Right renal pelvis (tissue), 4 donors: Measurements from ENCODE around the gene HAGHL. TPM values are rescaled to one million over a fixed set of nuclear protein-coding genes. Genes with fewer than 3 reads are reported as not detected.

ENCODE experiments used
- DNase-seq, 4 donors: peaks; one replicate each; pipeline ENCODE4 v3.0.0-alpha.2; 2013; ENCODE audit warnings: low read depth in 4 of 4, low spot score in 3 of 4, missing footprints in 1 of 4
- polyA plus RNA-seq, 4 donors: library from polyadenylated mRNA; unstranded; fragments of 120-200 nt; gene quantifications; one replicate each; pipeline ENCODE4 v1.2.1, GENCODE V29; 2013; ENCODE audit not compliant: insufficient read length in 4 of 4

HAGHL gene
- polyA plus RNA-seq, 4 donors: 3.1 to 7.3 (median 3.2) TPM

GRCh38 chr16:719815-720446 is 7.0 kb upstream of the HAGHL start:
- no peak for DNase-seq

GRCh38 chr16:720447-720989 is 6.4 kb upstream of the HAGHL start:
- no peak for DNase-seq

- DNase-seq: peak in 2 of 4 donors; percentile 70 to 75
Observed at GRCh38 chr16:720990-721764, 5.7 kb upstream of the HAGHL start, which contains the start of gene ANTKMT. Gene ANTKMT (plus strand): TSS chr16:721146. CDS start chr16:721275, 129 bp downstream.

GRCh38 chr16:721765-722540 is 5.0 kb upstream of the HAGHL start:
- no peak for DNase-seq

- DNase-seq: no peak
Observed at GRCh38 chr16:722835-723633, 3.9 kb upstream of the HAGHL start.

- no peak for DNase-seq
Observed at GRCh38 chr16:723695-724094, 3.2 kb upstream of the HAGHL start.

DNA sequence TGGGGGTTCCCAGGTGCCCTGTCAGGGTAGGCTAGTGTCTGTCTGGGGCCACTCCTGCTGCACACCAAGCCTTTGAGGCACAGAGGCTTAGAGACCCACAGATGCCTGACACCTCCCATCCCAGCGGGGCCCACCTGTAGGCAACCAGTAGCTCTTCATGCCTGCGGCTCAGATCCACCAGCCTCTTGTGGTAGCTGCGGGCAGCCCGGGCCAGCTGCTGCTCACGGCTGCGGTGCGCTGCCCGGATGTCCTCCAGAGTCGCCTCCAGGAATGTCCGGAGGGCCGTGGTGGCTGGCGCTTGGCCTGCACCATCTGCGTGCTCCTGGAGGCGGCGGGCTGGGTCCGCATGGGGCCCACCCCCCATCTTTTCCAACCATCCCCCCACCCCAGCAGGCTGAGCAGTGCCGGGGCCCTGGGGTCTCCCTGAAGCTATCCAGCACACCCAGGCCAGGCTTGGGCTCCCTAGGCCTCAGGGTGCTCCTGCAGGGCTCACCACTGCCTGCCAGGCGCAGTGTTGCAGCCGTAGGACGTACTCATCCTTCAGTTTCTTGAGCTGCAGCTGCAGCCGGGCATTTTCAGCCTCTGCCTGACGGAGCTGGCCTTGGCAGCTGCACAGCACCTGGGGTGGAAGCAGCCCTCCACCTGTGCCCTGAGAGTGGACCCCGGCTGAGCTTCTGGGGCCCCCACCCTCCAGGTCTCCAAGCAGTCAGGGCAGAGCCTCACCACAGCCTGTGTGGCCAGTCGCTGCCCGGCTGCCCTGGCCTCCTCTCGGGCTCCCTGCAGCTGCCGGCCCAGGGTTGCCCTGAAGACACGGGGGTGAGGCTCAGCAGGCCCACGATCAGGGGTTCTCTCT is 2.5 kb upstream of the HAGHL start:
- no peak for DNase-seq

- no peak for DNase-seq
Observed at GRCh38 chr16:725041-725376, 1.9 kb upstream of the HAGHL start.

DNA sequence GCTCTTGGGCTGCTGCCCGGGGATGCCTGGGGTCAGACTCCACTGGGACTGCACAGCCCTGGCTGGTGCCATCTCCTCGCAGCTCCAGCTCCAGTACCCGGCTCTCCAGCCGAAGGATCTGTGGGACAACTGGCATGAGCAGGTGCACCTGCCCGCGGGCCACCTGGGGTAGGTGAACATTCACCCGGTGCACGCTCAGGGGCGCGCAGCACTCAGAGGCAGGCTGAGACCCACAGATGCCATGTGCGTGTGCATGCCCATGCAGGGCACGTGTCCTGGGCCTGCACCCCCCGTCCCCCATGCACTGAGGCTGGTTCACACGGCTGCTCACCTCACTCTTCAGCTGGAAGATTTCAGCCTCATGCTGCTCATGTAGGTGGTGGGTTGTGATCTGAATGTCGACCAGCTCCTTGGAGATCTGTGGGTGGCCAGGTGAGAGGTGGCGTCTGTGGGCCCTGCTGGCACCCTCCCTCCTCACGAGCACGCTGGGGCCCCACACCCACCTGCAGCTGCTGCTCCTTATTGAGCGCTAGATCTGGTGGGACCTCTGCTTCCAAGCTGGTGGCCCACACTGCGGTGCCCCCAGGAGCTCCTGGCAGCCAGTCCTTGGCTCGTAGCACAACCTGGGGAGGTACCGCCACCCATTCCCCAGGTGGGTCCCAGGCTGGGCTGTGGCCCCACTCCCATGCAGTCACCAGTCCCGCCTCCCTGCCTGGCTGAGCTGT is 1.3 kb upstream of the HAGHL start:
- DNase-seq: no peak

DNA sequence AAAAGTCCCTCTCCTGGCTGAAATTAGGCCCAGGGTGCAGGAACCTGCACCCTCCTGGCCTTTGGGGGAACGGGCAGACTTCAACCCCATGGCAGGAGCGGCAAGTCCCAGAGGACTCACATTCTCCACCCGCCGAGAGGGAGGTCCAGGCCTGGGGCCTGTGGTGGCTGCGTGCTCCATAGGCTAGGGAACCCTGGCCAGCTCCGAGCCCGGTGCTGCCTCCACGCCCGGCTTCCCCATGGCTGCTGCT is 793 bp upstream of the HAGHL start:
- DNase-seq: no peak

- no peak for DNase-seq
Observed at GRCh38 chr16:727291-727977, 528 bp downstream of the HAGHL start.

DNA sequence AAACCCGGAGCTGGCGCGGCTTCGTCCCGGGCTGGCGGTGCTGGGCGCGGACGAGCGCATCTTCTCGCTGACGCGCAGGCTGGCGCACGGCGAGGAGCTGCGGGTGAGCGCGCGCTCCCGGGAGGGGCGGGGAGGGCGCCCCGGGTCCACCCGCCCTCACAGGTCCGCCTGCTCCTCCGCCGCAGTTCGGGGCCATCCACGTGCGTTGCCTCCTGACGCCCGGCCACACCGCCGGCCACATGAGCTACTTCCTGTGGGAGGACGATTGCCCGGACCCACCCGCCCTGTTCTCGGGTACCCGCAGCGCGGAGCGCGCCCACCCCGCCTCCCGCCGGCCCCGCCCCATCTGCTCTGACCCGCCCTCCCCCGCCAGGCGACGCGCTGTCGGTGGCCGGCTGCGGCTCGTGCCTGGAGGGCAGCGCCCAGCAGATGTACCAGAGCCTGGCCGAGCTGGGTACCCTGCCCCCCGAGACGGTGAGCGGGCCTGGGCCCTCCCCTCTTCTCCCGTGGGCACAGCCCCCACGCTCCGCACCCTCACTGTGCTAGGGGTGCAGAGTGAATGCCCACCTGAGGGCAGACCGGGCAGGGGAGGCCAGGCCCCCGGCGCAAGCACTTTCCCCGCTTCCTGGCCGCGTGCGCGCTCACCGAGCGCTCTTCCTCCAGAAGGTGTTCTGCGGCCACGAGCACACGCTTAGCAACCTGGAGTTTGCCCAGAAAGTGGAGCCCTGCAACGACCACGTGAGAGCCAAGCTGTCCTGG is 1.4 kb downstream of the HAGHL start:
- DNase-seq: no peak

GRCh38 chr16:728890-729744 is 2.2 kb downstream of the HAGHL start:
- DNase-seq: no peak

GRCh38 chr16:729768-730665 is 3.1 kb downstream of the HAGHL start:
- no peak for DNase-seq

- no peak for DNase-seq
Observed at GRCh38 chr16:730666-731509, 4.0 kb downstream of the HAGHL start.
